Fibroblast of lung (primary cell): ENCODE data around the gene KIF2B. TPM values are rescaled to one million over a fixed set of nuclear protein-coding genes. Genes with fewer than 3 reads are reported as not detected.

Source experiments
- DNase-seq, 2 donors: peaks; one replicate each; pipeline versions ENCODE4 v3.0.0 to v3.0.0-alpha.2; 2010; ENCODE audit warnings: low read depth in 2 of 2
- H2AFZ ChIP-seq: 2 replicates; pipeline ENCODE4 v1.5.1; 2012; ENCODE audit warnings: low read length, control low read depth, inconsistent platforms
- H3K27ac ChIP-seq: 2 replicates; pipeline ENCODE4 v1.5.1; 2011; ENCODE audit warnings: low read length, control low read depth; ENCODE audit not compliant: insufficient read depth
- H3K27me3 ChIP-seq: 2 replicates; pipeline ENCODE4 v1.5.1; 2011; ENCODE audit warnings: mild to moderate bottlenecking, low read length; ENCODE audit not compliant: control insufficient read depth, insufficient read depth
- H3K36me3 ChIP-seq: 2 replicates; pipeline ENCODE4 v1.5.1; 2011; ENCODE audit warnings: low read length; ENCODE audit not compliant: control insufficient read depth, insufficient read depth
- H3K4me1 ChIP-seq: 2 replicates; pipeline ENCODE4 v1.5.1; 2011; ENCODE audit warnings: low read length; ENCODE audit not compliant: control insufficient read depth, insufficient read depth; ENCODE audit errors: extremely low read depth
- H3K4me2 ChIP-seq: 2 replicates; pipeline ENCODE4 v1.5.1; 2011; ENCODE audit warnings: low read length, control low read depth; ENCODE audit not compliant: insufficient read depth; ENCODE audit errors: extremely low read depth
- H3K4me3 ChIP-seq, 4 experiments: fragments of 200-600 bp in 1 of 4; sonication (generic) in 1 of 4; replicated peaks in 1 of 4; 2 replicates each; pipeline ENCODE4 v1.5.1; 2011 to 2016; ENCODE audit warnings: low read length in 4 of 4, low read depth in 3 of 4, mild to moderate bottlenecking in 3 of 4, control low read depth in 2 of 4, inconsistent platforms in 1 of 4, mixed read lengths in 1 of 4; ENCODE audit not compliant: insufficient read depth in 1 of 4; ENCODE audit errors: control extremely low read depth in 1 of 4
- H3K79me2 ChIP-seq: 2 replicates; pipeline ENCODE4 v1.5.1; 2012; ENCODE audit warnings: mild to moderate bottlenecking, low read length, inconsistent platforms; ENCODE audit not compliant: control insufficient read depth, insufficient read depth
- H3K9ac ChIP-seq: 2 replicates; pipeline ENCODE4 v1.5.1; 2011; ENCODE audit warnings: mild to moderate bottlenecking, low read length, control low read depth; ENCODE audit not compliant: insufficient read depth
- H3K9me3 ChIP-seq: 2 replicates; pipeline ENCODE4 v1.5.1; 2012; ENCODE audit warnings: low read depth, low read length; ENCODE audit not compliant: control insufficient read depth, insufficient read depth
- H4K20me1 ChIP-seq: 2 replicates; pipeline ENCODE4 v1.5.1; 2011; ENCODE audit warnings: low read length; ENCODE audit not compliant: control insufficient read depth, insufficient read depth; ENCODE audit errors: extremely low read depth
- CTCF ChIP-seq, 2 donors: IDR thresholded peaks in 1 of 2; conservative IDR thresholded peaks in 1 of 2; 1 replicate in 1 of 2; 2 replicates in 1 of 2; pipeline ENCODE4 v1.5.1; 2011 to 2012; ENCODE audit warnings: low read length in 2 of 2, control low read depth in 1 of 2, inconsistent platforms in 1 of 2, low read depth in 1 of 2, mild to moderate bottlenecking in 1 of 2
- EZH2 ChIP-seq: IDR thresholded peaks from 2 replicates; pipeline ENCODE4 v1.5.1; 2012; ENCODE audit warnings: low read length, control low read depth, mild to moderate bottlenecking; ENCODE audit errors: missing control alignments
- polyA plus RNA-seq, 2 donors: library from polyadenylated mRNA; depleted of rRNA in 1 of 2; stranded (reverse) in 1 of 2; unstranded in 1 of 2; fragments of >200 nt; gene quantifications; 2 replicates each; pipeline ENCODE4 v1.2.1, GENCODE V29; 2011 to 2012; ENCODE audit warnings: missing spikeins in 1 of 2
- total RNA-seq: library from RNA; depleted of rRNA; stranded (reverse); fragments of >200 nt; gene quantifications from 2 replicates; pipeline ENCODE4 v1.2.1, GENCODE V29; 2014

The KIF2B gene
- total and polyA plus RNA-seq, 2 donors (not counting 1 experiment from before 2014, with no cell fraction given) = not detected

GRCh38 chr17:53806473-53806872, 16.3 kb upstream of the KIF2B start:
- no peak overlapping the region for H3K4me3 ChIP-seq

GRCh38 chr17:53807286-53807685, 15.4 kb upstream of the KIF2B start:
- H3K36me3 ChIP-seq = no peaks in the 10 kb centered on the region
- no peaks in the 10 kb centered on the region for H3K27me3 ChIP-seq
- no peak overlapping the region for H3K9ac ChIP-seq
- no peak overlapping the region for H3K4me2 ChIP-seq
- peak overlapping the region in 1 of 4 experiments; percentile 47 for H3K4me3 ChIP-seq
- no peak overlapping the region for H2AFZ ChIP-seq
- H3K4me1 ChIP-seq = no peaks in the 10 kb centered on the region
- no peaks in the 10 kb centered on the region for H3K9me3 ChIP-seq
- H3K27ac ChIP-seq = no peak overlapping the region
- no peaks in the 10 kb centered on the region for H3K79me2 ChIP-seq
- H4K20me1 ChIP-seq = no peaks in the 10 kb centered on the region
- no peak for TF ChIP-seq EZH2
- no peak for TF ChIP-seq CTCF (conservative IDR thresholded peaks at IDR 0.05 in 1 of 2, IDR thresholded peaks at IDR 0.05 in 1 of 2; ENCODE audit: low read depth in 1 of 2, low read length in 2 of 2)
- DNase-seq = no peak

More at GRCh38 chr17:53806473-53806872, 16.3 kb upstream of the KIF2B start:
- Histone ChIP-seq H3K4me1 (no peaks in the 10 kb centered on the region), H3K27ac (no peak overlapping the region), H3K27me3 (no peaks in the 10 kb centered on the region), H4K20me1 (no peaks in the 10 kb centered on the region), H3K36me3 (no peaks in the 10 kb centered on the region), H3K9me3 (no peaks in the 10 kb centered on the region), H3K4me2 (no peak overlapping the region), H3K9ac (no peak overlapping the region), H3K79me2 (no peaks in the 10 kb centered on the region), H2AFZ (no peak overlapping the region)
- TF ChIP-seq CTCF (conservative IDR thresholded peaks at IDR 0.05 in 1 of 2, IDR thresholded peaks at IDR 0.05 in 1 of 2; ENCODE audit: low read depth in 1 of 2, low read length in 2 of 2) (no peak), EZH2 (no peak)
- no peak for DNase-seq

GRCh38 chr17:53818271-53818670, 4.5 kb upstream of the KIF2B start:
- no peaks in the 10 kb centered on the region for H3K9me3 ChIP-seq
- H3K27ac ChIP-seq = no peak overlapping the region
- no peaks in the 10 kb centered on the region for H3K4me1 ChIP-seq
- TF ChIP-seq CTCF (conservative IDR thresholded peaks at IDR 0.05 in 1 of 2, IDR thresholded peaks at IDR 0.05 in 1 of 2; ENCODE audit: low read depth in 1 of 2, low read length in 2 of 2) (no peak), EZH2 (no peak)
- H4K20me1 ChIP-seq = no peaks in the 10 kb centered on the region
- no peak overlapping the region for H3K9ac ChIP-seq
- no peak overlapping the region for H3K4me2 ChIP-seq
- no peak overlapping the region for H3K4me3 ChIP-seq
- H3K79me2 ChIP-seq = no peaks in the 10 kb centered on the region
- H3K27me3 ChIP-seq = no peaks in the 10 kb centered on the region
- H3K36me3 ChIP-seq = no peaks in the 10 kb centered on the region
- no peak for DNase-seq
- H2AFZ ChIP-seq = no peak overlapping the region
